ENCODE data around the gene CSMD2.

The CSMD2 gene

GRCh38 chr1:33735624-33736023 is 429.4 kb downstream of the CSMD2 start:
- DNase-seq, result no peak

DNA sequence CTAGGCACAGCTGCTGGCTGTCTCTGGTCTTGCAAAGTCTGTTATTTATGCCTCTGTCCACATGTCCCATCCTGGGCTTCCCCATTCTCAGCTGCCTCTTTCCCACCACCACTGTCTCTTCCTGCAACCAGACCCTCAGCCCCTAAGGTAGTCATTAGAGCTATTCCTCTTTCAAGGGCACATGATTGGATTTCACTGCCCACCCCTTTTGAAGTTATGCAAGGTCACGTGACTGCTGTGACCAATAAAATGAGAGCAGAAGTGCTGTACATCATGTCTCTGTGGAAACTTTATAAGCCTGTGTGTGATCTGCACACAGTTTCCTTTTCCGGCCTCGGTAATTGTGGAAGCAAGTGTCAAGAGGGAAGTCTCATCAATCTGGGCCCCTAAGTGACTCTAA is 437.7 kb downstream of the CSMD2 start:
- no peak for DNase-seq

- no peak for DNase-seq
Observed at GRCh38 chr1:33726274-33726804, 438.7 kb downstream of the CSMD2 start.

GRCh38 chr1:33725556-33726160 is 439.4 kb downstream of the CSMD2 start:
- no peak for DNase-seq

GRCh38 chr1:33725037-33725436 is 440.0 kb downstream of the CSMD2 start:
- no peak for DNase-seq

DNA sequence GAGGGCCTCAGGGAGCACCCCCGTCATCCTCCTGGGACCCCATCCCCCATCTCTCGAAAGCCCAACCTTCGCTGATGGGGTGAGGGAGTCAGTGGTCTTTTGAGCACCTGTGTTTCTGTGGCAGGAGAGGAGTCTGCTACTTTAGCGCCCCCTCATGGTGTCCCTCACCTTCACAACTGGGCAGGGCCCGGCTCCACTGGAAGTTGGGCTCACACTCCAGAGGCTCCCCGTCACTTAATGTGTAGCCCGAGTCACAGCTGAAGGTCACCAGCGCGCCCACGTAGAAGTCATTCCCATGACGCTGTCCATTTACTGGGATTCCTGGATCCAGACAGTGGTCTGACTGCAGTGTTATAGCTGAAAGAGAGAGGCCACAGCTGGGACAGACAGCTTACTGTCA is 440.7 kb downstream of the CSMD2 start:
- no peak for DNase-seq

DNA sequence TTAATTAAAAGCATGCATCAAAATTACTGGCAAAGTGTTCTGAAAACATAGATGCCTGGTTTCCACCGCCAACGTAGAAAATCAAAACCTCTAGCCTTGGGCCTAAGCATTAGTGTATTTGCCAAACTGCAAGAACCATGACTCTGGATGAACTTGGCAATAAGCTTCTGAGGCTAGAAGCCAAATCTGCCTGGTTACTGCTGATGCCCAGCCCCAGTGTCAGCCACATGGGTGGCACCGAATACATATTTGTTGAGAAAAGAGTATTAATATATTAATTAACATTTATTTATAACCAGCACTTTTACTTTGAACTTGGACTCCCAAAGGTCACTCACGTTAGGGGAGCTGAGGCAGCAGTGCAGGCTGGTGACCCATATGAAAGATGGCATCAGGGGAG is 441.8 kb downstream of the CSMD2 start:
- DNase-seq, result no peak

GRCh38 chr1:33721301-33721815 is 443.7 kb downstream of the CSMD2 start:
- no peak for DNase-seq

DNA sequence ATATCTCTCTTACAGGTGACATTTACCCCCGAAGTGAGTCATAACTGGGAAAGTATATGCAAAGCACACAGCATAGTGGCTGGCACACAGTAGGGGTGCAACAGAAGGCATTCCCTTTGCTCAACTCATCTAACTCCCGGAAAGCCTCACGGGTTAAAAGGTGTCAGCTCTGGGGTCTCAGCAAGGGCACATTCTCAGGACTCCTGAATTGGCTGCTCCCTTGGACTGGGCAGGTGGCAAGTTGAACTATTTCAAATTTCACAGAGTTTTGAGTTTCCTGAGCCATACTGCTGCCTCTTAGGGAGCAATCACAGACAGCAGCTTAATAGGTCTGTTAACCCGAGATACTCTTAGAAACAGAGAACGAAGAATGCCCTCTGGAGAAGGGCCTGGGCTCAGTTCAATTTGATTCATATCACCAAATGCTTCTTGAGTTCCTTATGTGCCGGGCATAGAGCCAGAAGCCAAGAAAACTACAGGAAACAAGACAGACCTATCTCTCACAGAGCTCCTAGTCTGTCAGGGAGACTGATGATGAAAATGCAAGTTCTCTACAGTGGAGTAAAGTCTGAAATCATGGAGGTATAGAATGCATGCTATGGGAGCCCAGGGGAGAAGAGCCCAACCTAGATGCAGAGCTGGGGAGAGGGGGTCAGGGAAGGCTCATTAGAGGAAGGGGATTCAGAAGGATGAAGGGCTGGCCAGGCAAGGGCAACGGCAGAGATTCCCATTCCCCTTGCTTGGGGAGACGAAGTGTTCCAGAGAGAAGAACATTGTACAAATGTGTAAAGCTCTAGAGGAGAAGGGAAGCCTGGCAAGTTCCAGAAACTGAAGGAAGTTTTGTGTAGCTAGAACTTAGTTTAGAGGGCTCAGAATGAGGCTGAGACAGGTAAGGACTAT is 445.0 kb downstream of the CSMD2 start:
- DNase-seq, result no peak

- no peak for DNase-seq
Observed at GRCh38 chr1:33719326-33719725, 445.7 kb downstream of the CSMD2 start.

GRCh38 chr1:33718186-33718585 is 446.8 kb downstream of the CSMD2 start:
- no peak for DNase-seq

GRCh38 chr1:33716976-33717688 is 447.9 kb downstream of the CSMD2 start:
- no peak for DNase-seq

- DNase-seq, result no peak
Observed at GRCh38 chr1:33715195-33715811, 449.7 kb downstream of the CSMD2 start.

DNA sequence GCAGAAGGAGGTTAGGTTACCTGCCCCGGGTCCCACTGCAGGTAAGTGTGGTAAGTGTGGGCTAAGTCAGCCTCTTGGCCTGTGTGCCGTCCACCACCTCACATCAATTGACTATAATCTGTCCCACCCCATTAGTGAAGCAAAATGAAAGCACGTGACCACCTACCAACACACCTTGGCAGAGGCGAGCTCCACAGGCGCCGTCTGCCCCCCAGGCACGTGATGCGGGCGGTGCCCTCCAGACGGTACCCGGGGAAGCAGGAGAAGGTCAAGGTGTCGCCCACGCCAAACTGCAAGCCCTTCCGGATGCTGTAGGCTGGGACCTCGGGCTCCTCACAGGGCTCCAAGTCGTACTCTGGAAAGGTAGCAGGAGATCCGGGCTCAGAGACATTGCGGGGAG is 450.6 kb downstream of the CSMD2 start:
- no peak for DNase-seq

GRCh38 chr1:33713058-33713877 is 451.8 kb downstream of the CSMD2 start:
- no peak for DNase-seq

- no peak for DNase-seq
Observed at GRCh38 chr1:33712186-33712585, 452.8 kb downstream of the CSMD2 start.

GRCh38 chr1:33711511-33711910 is 453.5 kb downstream of the CSMD2 start:
- DNase-seq, result no peak

DNA sequence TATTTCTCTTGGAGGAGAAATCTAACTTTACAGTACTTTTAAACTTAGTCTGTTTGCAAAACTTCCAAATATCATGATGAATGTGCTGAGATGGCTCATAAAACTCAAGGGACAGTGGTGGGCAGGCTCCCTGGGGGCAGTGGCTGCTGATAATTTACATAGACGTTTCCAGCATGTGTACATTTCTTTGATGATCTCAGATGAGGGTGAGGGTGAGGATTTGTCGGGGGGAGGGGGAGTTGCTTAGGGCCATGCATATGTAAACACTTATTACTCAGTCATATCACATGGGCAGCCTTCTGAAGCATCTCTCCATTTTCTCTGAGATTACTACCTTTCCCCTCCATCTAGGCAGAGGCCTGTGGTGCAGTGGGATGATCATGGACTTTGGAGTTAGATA is 454.1 kb downstream of the CSMD2 start:
- DNase-seq, result no peak

GRCh38 chr1:33709783-33710718 is 455.0 kb downstream of the CSMD2 start:
- DNase-seq, result no peak

- no peak for DNase-seq
Observed at GRCh38 chr1:33709174-33709782, 455.8 kb downstream of the CSMD2 start.

All from activated CD4-positive, CD25-positive, alpha-beta regulatory T cell treated with anti-CD3 and anti-CD28 coated beads, Interleukin-2, amount 50 U/mL, for 72 hours (primary cell).